Thoracic aorta (tissue), 2 donors: ENCODE data around the gene PLCD1. TPM values are rescaled to one million over a fixed set of nuclear protein-coding genes. Genes with fewer than 3 reads are reported as not detected.

Source experiments
- ATAC-seq: fragments of 150-250 bp; one replicate; pipeline ENCODE4 v1.8.0; 2017; ENCODE audit warnings: low read depth; ENCODE audit not compliant: insufficient number of reproducible peaks, low FRiP score
- DNase-seq: peaks from one replicate; pipeline ENCODE4 v3.0.0-alpha.2; 2020; ENCODE audit warnings: low spot score
- H3K27ac ChIP-seq, 2 donors: fragments of 200-600 bp; sonication (generic); 1 replicate in 1 of 2; 2 replicates in 1 of 2; pipeline ENCODE4 v1.5.1; 2016; ENCODE audit warnings: mild to moderate bottlenecking in 2 of 2, moderate library complexity in 2 of 2
- H3K27me3 ChIP-seq: fragments of 200-600 bp; sonication (generic); replicated peaks from 2 replicates; pipeline ENCODE4 v1.6.0; 2016; ENCODE audit warnings: mild to moderate bottlenecking; ENCODE audit not compliant: insufficient read depth
- H3K36me3 ChIP-seq: fragments of 200-600 bp; sonication (generic); one replicate; pipeline ENCODE4 v1.5.1; 2016
- H3K4me1 ChIP-seq, 2 donors: fragments of 200-600 bp; sonication (generic); 1 replicate in 1 of 2; 2 replicates in 1 of 2; pipeline versions ENCODE4 v1.5.1 to v1.6.0; 2016; ENCODE audit warnings: low read depth in 2 of 2, mild to moderate bottlenecking in 1 of 2; ENCODE audit not compliant: control insufficient read depth in 1 of 2
- H3K4me3 ChIP-seq: fragments of 200-600 bp; sonication (generic); 2 replicates; pipeline ENCODE4 v1.5.1; 2016; ENCODE audit warnings: mild to moderate bottlenecking
- H3K9me3 ChIP-seq: fragments of 200-600 bp; sonication (generic); 2 replicates; pipeline ENCODE4 v1.5.1; 2016
- total RNA-seq, 2 donors: library from RNA; depleted of rRNA; stranded (reverse); fragments of >200 nt; gene quantifications; one replicate each; pipeline versions ENCODE4 v1.1.0 to v1.2.3, GENCODE V29; 2016
- TF ChIP-seq, protein P1 (sequence below): fragments of 200-600 bp; sonication (generic); IDR thresholded peaks from one replicate; pipeline ENCODE4 v1.5.1; 2019; ENCODE audit warnings: antibody characterized with exemption

PLCD1 gene
- total RNA-seq, 2 donors from 2014 or later: 34.8 to 93.3 TPM

GRCh38 chr3:38001456-38002081, 27.9 kb downstream of the PLCD1 start:
- DNase-seq: no peak
- peaks cover 4 to 38% of the 10 kb centered on the region in 2 donors for H3K4me1 ChIP-seq
- no peak overlapping the region for H3K27ac ChIP-seq

GRCh38 chr3:38000965-38001455, 28.4 kb downstream of the PLCD1 start:
- Histone ChIP-seq H3K27me3 (no peaks in the 10 kb centered on the region), H3K27ac (no peak overlapping the region), H3K36me3 (peaks cover 4% of the 10 kb centered on the region), H3K4me1 (peaks cover 4 to 38% of the 10 kb centered on the region in 2 donors), H3K4me3 (no peak overlapping the region), H3K9me3 (no peaks in the 10 kb centered on the region)
- DNase-seq (no peak), ATAC-seq (no peak)
- TF ChIP-seq, protein P1, sequence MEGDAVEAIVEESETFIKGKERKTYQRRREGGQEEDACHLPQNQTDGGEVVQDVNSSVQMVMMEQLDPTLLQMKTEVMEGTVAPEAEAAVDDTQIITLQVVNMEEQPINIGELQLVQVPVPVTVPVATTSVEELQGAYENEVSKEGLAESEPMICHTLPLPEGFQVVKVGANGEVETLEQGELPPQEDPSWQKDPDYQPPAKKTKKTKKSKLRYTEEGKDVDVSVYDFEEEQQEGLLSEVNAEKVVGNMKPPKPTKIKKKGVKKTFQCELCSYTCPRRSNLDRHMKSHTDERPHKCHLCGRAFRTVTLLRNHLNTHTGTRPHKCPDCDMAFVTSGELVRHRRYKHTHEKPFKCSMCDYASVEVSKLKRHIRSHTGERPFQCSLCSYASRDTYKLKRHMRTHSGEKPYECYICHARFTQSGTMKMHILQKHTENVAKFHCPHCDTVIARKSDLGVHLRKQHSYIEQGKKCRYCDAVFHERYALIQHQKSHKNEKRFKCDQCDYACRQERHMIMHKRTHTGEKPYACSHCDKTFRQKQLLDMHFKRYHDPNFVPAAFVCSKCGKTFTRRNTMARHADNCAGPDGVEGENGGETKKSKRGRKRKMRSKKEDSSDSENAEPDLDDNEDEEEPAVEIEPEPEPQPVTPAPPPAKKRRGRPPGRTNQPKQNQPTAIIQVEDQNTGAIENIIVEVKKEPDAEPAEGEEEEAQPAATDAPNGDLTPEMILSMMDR: no peak

More at GRCh38 chr3:38001456-38002081, 27.9 kb downstream of the PLCD1 start:
- Histone ChIP-seq H3K27me3 (no peaks in the 10 kb centered on the region), H3K4me3 (no peak overlapping the region), H3K36me3 (peaks cover 10% of the 10 kb centered on the region), H3K9me3 (no peaks in the 10 kb centered on the region)
- TF ChIP-seq, protein P1: no peak
- ATAC-seq: no peak

- Histone ChIP-seq H3K27me3 (no peaks in the 10 kb centered on the region), H3K4me1 (peaks cover 4 to 38% of the 10 kb centered on the region in 2 donors), H3K4me3 (no peak overlapping the region), H3K27ac (no peak overlapping the region), H3K9me3 (no peaks in the 10 kb centered on the region), H3K36me3 (no peaks in the 10 kb centered on the region)
- TF ChIP-seq, protein P1: no peak
- no peak for ATAC-seq
- DNase-seq: no peak
Observed at GRCh38 chr3:38000242-38000916, 29.1 kb downstream of the PLCD1 start.

GRCh38 chr3:37999836-38000235, 29.6 kb downstream of the PLCD1 start:
- H3K9me3 ChIP-seq: no peaks in the 10 kb centered on the region
- H3K27ac ChIP-seq: no peak overlapping the region
- no peak overlapping the region for H3K4me3 ChIP-seq
- H3K36me3 ChIP-seq: no peaks in the 10 kb centered on the region
- DNase-seq (no peak), ATAC-seq (no peak)
- H3K4me1 ChIP-seq: peaks cover 4 to 34% of the 10 kb centered on the region in 2 donors
- no peaks in the 10 kb centered on the region for H3K27me3 ChIP-seq
- TF ChIP-seq, protein P1: no peak

DNA sequence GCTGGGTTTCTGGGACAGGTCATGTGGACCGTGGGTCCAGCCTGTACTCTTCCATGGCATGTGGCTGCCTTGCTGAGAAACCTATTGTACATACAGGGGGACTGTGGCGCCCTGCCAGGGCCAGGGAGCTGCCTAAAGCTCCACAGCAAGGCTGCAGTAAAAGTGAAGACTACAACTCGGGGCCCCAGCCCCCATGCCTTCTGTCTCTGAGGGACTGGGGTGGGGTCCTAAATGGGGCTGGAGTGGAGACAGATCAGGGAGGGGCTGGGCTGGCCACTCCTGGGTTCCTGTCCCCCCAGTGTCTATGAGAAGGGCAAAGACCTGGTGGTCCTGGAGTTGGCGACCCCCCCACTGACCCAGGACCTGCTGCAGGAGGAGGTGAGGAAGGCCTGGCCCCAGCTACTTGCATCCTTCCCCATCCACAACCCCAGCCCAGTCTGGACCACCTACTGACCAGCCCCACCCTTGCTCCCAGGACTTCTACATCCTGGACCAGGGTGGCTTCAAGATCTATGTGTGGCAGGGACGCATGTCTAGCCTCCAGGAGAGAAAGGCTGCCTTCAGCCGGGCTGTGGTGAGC, 31.6 kb downstream of the PLCD1 start:
- Histone ChIP-seq H3K9me3 (no peaks in the 10 kb centered on the region), H3K36me3 (no peaks in the 10 kb centered on the region), H3K4me3 (peak overlapping the region; percentile 81), H3K27me3 (no peaks in the 10 kb centered on the region), H3K27ac (peak overlapping the region; percentile 83), H3K4me1 (peaks cover 11 to 27% of the 10 kb centered on the region in 2 donors)
- no peak for DNase-seq
- no peak for ATAC-seq
- TF ChIP-seq, protein P1: no peak
